Measurements from ENCODE around the gene TTLL11.

TTLL11 gene

GRCh38 chr9:121842612-121842978, 250.5 kb downstream of the TTLL11 start:
- no peak overlapping the region for H3K4me3 ChIP-seq (ENCODE audit: low read length in 2 of 2)
- WGBS, 2 donors (ENCODE audit: extremely low coverage in 2 of 2, insufficient read length in 2 of 2, insufficient replicate concordance in 1 of 2): no CpG with 5 or more reads among the region's 2 CpGs
- H3K27me3 ChIP-seq (ENCODE audit: control insufficient read depth in 3 of 3, insufficient read depth in 3 of 3, low read depth in 1 of 3, low read length in 3 of 3): peaks cover 0 to 20% (median 0%) of the 10 kb centered on the region in 3 experiments
- no peak overlapping the region for H3K23ac ChIP-seq (ENCODE audit: low read depth, low read length, poor library complexity)
- H3K79me1 ChIP-seq (ENCODE audit: low read depth, low read length): no peaks in the 10 kb centered on the region
- no peak overlapping the region for H4K91ac ChIP-seq (ENCODE audit: low read depth, low read length, poor library complexity)
- H3K4ac ChIP-seq (ENCODE audit: low read length): no peak overlapping the region
- H2BK5ac ChIP-seq (ENCODE audit: low read length): no peak overlapping the region
- no peak overlapping the region for H2BK120ac ChIP-seq (ENCODE audit: low read depth, low read length)
- H2BK15ac ChIP-seq (ENCODE audit: low read length): no peak overlapping the region
- no peak overlapping the region for H2AFZ ChIP-seq (ENCODE audit: low read length)
- no peak overlapping the region for H3K27ac ChIP-seq (replicated peaks; ENCODE audit: low read length)
- H3K4me2 ChIP-seq (ENCODE audit: insufficient read depth, low read length, poor library complexity, severe bottlenecking): no peak overlapping the region
- H3K14ac ChIP-seq (ENCODE audit: low read length): no peak overlapping the region
- H3K9me3 ChIP-seq (replicated peaks in 1 of 2; ENCODE audit: control insufficient read depth in 2 of 2, insufficient read depth in 1 of 2, low read depth in 1 of 2, low read length in 2 of 2): peaks cover 0 to 8% of the 10 kb centered on the region in 2 donors
- H3K36me3 ChIP-seq (replicated peaks in 1 of 2; ENCODE audit: control insufficient read depth in 2 of 2, insufficient read depth in 2 of 2, low read length in 2 of 2): no peaks in the 10 kb centered on the region
- H3K9ac ChIP-seq (ENCODE audit: low read depth, low read length, poor library complexity): no peak overlapping the region
- H2AK5ac ChIP-seq (ENCODE audit: low read depth, low read length): no peak overlapping the region
- DNase-seq (ENCODE audit: low spot score): no peak
- H3K18ac ChIP-seq (ENCODE audit: low read length): no peak overlapping the region
- no peak overlapping the region for H4K8ac ChIP-seq (ENCODE audit: low read depth, low read length)
- H3K4me1 ChIP-seq (ENCODE audit: control insufficient read depth in 2 of 2, insufficient read depth in 1 of 2, low read depth in 1 of 2, low read length in 2 of 2): peaks cover 0 to 4% of the 10 kb centered on the region in 2 donors
- H2BK12ac ChIP-seq (ENCODE audit: low read length): no peak overlapping the region

- Histone ChIP-seq H4K91ac (ENCODE audit: low read depth, low read length, poor library complexity) (no peak overlapping the region), H3K9me3 (replicated peaks in 1 of 2; ENCODE audit: control insufficient read depth in 2 of 2, insufficient read depth in 1 of 2, low read depth in 1 of 2, low read length in 2 of 2) (peaks cover 0 to 8% of the 10 kb centered on the region in 2 donors), H2BK5ac (ENCODE audit: low read length) (no peak overlapping the region), H3K27ac (replicated peaks; ENCODE audit: low read length) (no peak overlapping the region), H3K14ac (ENCODE audit: low read length) (no peak overlapping the region), H2BK12ac (ENCODE audit: low read length) (no peak overlapping the region), H2AFZ (ENCODE audit: low read length) (no peak overlapping the region), H2BK120ac (ENCODE audit: low read depth, low read length) (no peak overlapping the region), H2BK15ac (ENCODE audit: low read length) (no peak overlapping the region), H3K23ac (ENCODE audit: low read depth, low read length, poor library complexity) (no peak overlapping the region), H3K4ac (ENCODE audit: low read length) (no peak overlapping the region), H2AK5ac (ENCODE audit: low read depth, low read length) (no peak overlapping the region), H3K79me1 (ENCODE audit: low read depth, low read length) (no peaks in the 10 kb centered on the region), H3K27me3 (ENCODE audit: control insufficient read depth in 3 of 3, insufficient read depth in 3 of 3, low read depth in 1 of 3, low read length in 3 of 3) (peaks cover 0 to 26% (median 0%) of the 10 kb centered on the region in 3 experiments), H3K4me1 (ENCODE audit: control insufficient read depth in 2 of 2, insufficient read depth in 1 of 2, low read depth in 1 of 2, low read length in 2 of 2) (peaks cover 0 to 5% of the 10 kb centered on the region in 2 donors), H4K8ac (ENCODE audit: low read depth, low read length) (no peak overlapping the region), H3K4me2 (ENCODE audit: insufficient read depth, low read length, poor library complexity, severe bottlenecking) (no peak overlapping the region), H3K36me3 (replicated peaks in 1 of 2; ENCODE audit: control insufficient read depth in 2 of 2, insufficient read depth in 2 of 2, low read length in 2 of 2) (no peaks in the 10 kb centered on the region), H3K9ac (ENCODE audit: low read depth, low read length, poor library complexity) (no peak overlapping the region), H3K4me3 (ENCODE audit: low read length in 2 of 2) (no peak overlapping the region), H3K18ac (ENCODE audit: low read length) (no peak overlapping the region)
- WGBS, 2 donors (ENCODE audit: extremely low coverage in 2 of 2, insufficient read length in 2 of 2, insufficient replicate concordance in 1 of 2): no CpG with 5 or more reads among the region's 10 CpGs
- no peak for DNase-seq (ENCODE audit: low spot score)
Measured at GRCh38 chr9:121841771-121842611, 251.1 kb downstream of the TTLL11 start.

GRCh38 chr9:121840838-121841760, 252.0 kb downstream of the TTLL11 start:
- peaks cover 0 to 8% of the 10 kb centered on the region in 2 donors for H3K9me3 ChIP-seq (replicated peaks in 1 of 2; ENCODE audit: control insufficient read depth in 2 of 2, insufficient read depth in 1 of 2, low read depth in 1 of 2, low read length in 2 of 2)
- H3K79me1 ChIP-seq (ENCODE audit: low read depth, low read length): no peaks in the 10 kb centered on the region
- H2BK5ac ChIP-seq (ENCODE audit: low read length): no peak overlapping the region
- DNase-seq (ENCODE audit: low spot score): no peak
- no peak overlapping the region for H2BK12ac ChIP-seq (ENCODE audit: low read length)
- no peak overlapping the region for H2AFZ ChIP-seq (ENCODE audit: low read length)
- peaks cover 0 to 5% of the 10 kb centered on the region in 2 donors for H3K4me1 ChIP-seq (ENCODE audit: control insufficient read depth in 2 of 2, insufficient read depth in 1 of 2, low read depth in 1 of 2, low read length in 2 of 2)
- peaks cover 0 to 32% (median 0%) of the 10 kb centered on the region in 3 experiments for H3K27me3 ChIP-seq (ENCODE audit: control insufficient read depth in 3 of 3, insufficient read depth in 3 of 3, low read depth in 1 of 3, low read length in 3 of 3)
- H3K4me3 ChIP-seq (ENCODE audit: low read length in 2 of 2): no peak overlapping the region
- H3K23ac ChIP-seq (ENCODE audit: low read depth, low read length, poor library complexity): no peak overlapping the region
- no peak overlapping the region for H3K27ac ChIP-seq (replicated peaks; ENCODE audit: low read length)
- WGBS, 2 donors (ENCODE audit: extremely low coverage in 2 of 2, insufficient read length in 2 of 2, insufficient replicate concordance in 1 of 2): no CpG with 5 or more reads among the region's 20 CpGs
- H4K91ac ChIP-seq (ENCODE audit: low read depth, low read length, poor library complexity): no peak overlapping the region
- H2BK15ac ChIP-seq (ENCODE audit: low read length): no peak overlapping the region
- no peak overlapping the region for H2BK120ac ChIP-seq (ENCODE audit: low read depth, low read length)
- H3K14ac ChIP-seq (ENCODE audit: low read length): no peak overlapping the region
- H3K36me3 ChIP-seq (replicated peaks in 1 of 2; ENCODE audit: control insufficient read depth in 2 of 2, insufficient read depth in 2 of 2, low read length in 2 of 2): no peaks in the 10 kb centered on the region
- H4K8ac ChIP-seq (ENCODE audit: low read depth, low read length): no peak overlapping the region
- no peak overlapping the region for H3K9ac ChIP-seq (ENCODE audit: low read depth, low read length, poor library complexity)
- H3K18ac ChIP-seq (ENCODE audit: low read length): no peak overlapping the region
- H3K4me2 ChIP-seq (ENCODE audit: insufficient read depth, low read length, poor library complexity, severe bottlenecking): no peak overlapping the region
- no peak overlapping the region for H2AK5ac ChIP-seq (ENCODE audit: low read depth, low read length)
- H3K4ac ChIP-seq (ENCODE audit: low read length): no peak overlapping the region
